GM19193 (cell line): ENCODE results near the gene HDAC9.

Experiments
- POLR2A ChIP-seq: IDR thresholded peaks from 4 replicates; pipeline ENCODE4 v1.6.1; 2011; ENCODE audit not compliant: insufficient read depth, insufficient read length; ENCODE audit errors: extremely low read depth

Gene HDAC9

DNA sequence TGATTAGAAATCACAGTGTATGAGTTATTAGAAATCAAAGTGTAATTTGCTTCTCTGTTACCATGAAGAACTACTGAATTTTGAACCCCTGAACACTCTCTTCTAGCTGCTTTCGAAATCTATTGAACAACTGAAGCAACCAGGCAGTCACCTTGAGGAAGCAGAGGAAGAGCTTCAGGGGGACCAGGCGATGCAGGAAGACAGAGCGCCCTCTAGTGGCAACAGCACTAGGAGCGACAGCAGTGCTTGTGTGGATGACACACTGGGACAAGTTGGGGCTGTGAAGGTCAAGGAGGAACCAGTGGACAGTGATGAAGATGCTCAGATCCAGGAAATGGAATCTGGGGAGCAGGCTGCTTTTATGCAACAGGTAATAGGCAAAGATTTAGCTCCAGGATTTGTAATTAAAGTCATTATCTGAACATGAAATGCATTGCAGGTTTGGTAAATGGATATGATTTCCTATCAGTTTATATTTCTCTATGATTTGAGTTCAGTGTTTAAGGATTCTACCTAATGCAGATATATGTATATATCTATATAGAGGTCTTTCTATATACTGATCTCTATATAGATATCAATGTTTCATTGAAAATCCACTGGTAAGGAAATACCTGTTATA is 170.7 kb downstream of the HDAC9 start:
- no peak for TF ChIP-seq POLR2A

DNA sequence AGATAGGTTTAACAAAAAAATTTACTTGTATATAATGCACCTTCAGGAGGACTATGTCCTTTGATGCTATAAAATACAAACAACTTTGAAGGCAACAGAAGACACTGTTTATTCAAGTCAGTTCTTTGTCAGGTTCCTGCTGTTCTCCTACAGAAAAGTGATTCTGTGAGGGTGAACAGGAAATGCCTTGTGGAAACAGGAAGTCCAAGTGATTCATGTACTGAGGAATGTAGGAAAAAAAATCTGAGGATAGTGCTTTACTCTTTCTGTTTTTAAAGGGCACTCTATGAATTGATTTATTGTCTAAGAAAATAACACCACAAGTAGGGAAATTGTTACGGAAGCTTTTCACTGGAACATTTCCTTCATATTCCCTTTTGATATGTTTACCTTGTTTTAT is 171.9 kb downstream of the HDAC9 start:
- TF ChIP-seq POLR2A: no peak

DNA sequence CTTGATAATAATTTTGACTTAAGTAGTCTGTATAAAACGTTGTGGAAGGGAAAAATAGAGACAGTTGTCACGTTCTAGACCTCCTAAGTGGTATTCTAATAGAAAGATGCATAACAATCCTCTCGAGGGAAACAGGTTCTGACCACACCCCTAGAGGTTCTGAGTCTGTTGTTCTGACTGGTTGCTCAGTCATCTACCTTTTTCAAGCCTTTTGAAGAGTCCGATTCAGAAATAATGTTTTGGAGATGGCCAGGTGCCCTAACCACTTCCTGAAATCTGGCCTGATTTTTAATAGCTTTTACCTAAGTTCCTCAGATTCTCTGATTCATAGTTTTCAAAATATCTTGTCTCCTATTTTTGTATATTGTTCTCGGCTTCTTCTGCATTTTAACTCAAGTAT is 175.6 kb downstream of the HDAC9 start:
- no peak for TF ChIP-seq POLR2A

DNA sequence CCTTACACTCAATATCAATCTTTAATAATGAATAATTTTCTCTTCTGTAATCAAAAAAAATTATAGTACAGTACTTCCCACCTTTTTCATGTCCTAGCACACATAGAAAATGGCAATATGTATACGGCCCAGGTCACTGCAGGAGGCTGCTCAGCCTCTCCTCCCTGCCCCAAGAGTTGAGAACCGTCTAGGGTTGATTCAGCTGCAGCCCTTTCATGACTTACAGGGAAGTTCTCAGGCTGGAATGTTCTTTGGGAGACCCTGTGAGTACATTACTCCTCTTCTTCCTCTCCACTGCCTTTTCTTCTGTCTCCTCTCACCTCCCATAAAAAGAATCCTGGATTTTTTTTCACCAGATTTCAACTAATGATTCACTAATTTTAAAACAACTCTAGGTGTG is 180.0 kb downstream of the HDAC9 start:
- no peak for TF ChIP-seq POLR2A

DNA sequence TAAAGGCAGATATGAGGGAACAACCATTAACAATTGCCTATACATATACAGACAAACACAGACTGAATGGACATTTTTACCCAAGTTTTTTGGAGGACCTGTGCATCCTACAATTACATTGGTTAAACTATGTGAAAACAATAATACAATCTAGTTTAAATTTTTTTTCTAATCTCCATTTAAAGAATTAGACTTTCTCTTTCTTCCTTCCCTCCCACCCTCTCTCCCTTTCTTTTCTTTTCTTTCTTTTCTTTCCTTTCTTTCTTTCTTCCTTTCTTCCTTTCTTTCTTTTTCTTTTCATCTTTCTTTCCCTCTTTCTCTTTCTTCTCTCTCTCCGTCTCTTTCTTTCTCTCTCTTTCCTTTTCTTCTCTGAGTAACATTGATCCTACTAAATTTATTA is 183.7 kb downstream of the HDAC9 start:
- TF ChIP-seq POLR2A: no peak

DNA sequence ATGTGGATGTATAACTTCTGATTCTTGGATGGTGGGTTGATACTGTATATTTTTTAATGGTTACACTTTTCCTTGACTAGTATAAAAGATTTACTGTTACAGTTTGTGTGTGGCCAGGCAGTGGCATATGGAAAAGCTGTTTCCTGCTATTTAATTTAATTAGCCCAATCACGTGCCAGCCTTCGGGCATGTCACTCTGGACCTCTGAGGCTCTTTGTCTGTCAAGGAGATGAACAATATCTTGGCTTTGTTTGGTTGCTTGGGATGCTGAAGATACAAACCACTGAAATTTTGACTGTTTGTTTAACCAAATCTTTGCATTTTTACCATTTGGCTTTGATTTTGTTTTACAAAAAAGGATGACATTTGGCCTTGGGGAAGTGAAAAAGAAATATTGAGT is 185.0 kb downstream of the HDAC9 start:
- no peak for TF ChIP-seq POLR2A

DNA sequence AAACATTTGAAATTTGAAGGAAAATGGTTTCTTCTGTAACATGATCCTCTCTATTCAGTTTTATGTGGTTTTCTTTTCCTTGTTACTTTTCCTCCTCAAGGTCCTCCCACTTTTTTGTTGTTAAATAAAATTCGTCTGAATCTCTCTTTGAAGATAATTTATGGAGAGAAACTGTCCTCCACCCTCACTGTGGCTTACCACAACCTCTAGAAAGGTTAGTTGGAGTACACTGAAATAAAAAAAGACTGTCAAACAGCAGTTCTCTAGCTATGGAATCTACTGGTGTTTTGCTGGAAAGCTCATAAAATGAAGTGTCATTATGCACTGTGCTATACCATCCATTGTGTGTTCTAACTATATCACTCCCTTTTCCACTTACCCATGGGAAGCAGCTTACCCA is 189.4 kb downstream of the HDAC9 start:
- no peak for TF ChIP-seq POLR2A

DNA sequence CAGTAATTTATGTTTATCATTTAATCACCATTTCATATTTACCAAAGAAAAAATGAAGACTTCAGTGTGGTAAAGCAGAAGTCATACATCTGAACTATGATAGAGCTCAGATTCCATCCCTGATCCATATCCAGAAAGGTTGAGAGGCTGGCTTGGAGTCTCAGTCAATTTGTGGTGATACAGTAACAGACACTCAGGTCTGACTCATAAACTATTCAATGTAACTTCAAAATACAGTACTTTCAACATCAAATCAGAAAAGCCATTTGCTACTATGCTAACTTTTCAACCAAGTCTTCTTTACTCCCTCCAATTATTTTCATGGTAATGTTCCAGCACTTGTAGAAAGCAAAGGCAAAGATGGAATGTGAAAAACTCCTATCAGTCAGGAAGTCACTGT is 190.4 kb downstream of the HDAC9 start:
- no peak for TF ChIP-seq POLR2A

DNA sequence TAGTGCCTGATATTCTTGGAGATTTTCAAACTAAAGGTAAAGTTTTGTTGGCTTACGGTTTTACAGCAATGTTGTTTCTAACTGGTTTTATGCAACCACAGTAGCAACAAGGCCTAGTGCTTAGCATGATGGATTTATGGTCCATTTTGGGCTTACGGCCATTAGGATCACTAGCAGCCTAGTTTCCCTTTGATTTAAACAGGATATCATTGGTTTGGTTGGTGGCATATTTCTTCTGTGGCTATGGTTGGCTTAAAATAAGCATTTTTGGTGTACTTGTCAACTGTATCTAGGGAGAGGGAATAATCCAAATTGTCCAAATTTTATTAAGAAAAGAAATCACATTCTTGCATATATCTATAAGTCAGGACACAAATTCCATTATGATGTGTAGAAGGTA is 194.0 kb downstream of the HDAC9 start:
- no peak for TF ChIP-seq POLR2A

DNA sequence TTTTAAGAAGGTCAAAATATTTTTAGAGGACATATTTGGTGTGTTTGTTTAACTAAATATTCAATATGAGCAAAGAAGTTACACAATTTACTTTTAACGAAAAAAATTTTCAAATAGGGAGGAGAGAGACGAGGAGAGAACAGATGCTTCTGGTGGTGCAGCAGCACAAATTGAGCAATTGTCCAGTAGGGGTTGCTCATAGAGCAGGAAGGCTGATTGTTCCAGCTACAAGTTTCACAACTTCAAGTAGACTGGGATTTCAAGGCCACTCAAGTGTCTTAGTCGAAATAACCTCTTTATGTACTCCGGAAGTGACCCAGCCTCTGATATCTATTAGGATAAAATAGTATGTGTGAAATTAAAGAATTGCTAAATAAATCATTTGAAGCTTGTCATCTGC is 197.9 kb downstream of the HDAC9 start:
- TF ChIP-seq POLR2A: no peak

DNA sequence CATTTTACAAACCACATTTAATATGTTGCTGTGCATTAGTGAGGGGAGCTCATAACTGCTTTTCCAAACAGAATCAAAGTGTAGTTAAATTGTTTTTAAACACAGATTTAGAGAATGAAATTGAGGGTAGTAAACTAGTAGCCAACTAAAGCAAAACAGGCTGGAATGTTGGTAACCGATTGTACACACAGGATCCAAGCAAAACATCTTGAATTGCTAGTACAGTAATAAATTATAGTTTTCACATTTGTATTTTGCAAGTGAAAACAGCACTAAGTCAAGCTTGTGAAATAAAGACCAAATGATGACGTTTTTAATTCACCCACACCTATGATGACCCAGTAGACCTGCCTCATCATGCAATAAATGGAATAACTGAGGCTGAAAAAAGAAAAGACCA is 198.3 kb downstream of the HDAC9 start:
- no peak for TF ChIP-seq POLR2A

DNA sequence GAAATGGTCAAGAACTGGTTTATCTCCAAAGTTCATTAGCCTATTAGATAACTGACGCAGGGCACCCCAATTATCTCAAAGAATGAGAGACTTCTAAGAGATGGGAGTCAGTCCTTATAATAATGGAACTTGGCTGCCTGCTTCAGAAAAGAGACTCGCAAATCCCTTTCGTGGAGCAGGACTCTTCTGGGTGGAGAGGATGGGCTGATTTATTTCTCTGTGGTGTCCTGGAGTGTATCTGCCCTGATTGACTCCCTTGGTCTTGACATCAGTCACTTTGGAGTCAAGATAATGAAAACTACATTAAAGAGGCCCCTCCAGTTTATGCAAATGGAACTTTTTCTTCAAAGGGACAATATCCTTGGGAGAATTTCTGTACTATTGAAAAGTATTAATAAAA is 198.9 kb downstream of the HDAC9 start:
- TF ChIP-seq POLR2A: no peak

DNA sequence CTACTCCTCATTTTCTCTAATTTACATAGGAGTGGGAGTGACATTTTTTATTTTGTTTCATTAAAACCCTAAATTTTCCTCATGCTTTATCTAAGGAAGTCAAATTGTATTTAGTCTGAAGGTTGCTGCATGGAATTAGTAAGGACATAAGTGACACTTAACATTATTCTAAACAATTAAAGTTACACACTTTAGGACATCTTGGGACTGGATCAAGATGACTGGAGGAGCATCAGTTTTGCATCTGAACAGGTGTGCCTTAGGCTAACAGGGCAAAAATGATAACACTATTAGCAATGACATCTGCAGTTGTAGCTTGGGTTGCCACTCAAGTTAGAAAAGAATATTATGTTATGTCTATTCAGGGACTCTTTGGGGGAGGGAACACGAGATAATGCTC is 199.4 kb downstream of the HDAC9 start:
- no peak for TF ChIP-seq POLR2A

DNA sequence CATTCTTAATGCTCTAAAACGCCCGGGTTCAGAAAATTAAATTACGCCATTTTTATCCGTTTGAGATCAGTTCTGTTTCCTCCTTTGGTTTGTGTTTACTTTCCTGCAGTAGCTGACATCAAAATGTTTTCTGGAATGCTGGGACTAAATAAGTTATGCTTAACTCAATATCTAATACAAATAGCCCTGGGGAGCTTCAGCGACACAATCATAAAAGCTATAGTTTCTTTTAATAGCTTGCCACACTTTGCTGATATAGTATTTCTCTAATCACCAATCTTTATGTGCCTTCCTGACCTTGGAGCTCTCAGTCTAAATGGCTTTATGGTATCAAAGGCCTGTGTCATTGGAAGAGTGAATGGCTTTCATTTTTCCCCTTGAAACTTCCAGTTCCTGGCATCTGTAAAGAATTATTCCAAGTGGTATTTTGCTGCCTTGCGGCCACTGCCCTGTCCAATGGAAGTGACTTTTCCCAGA is 202.7 kb downstream of the HDAC9 start:
- no peak for TF ChIP-seq POLR2A

DNA sequence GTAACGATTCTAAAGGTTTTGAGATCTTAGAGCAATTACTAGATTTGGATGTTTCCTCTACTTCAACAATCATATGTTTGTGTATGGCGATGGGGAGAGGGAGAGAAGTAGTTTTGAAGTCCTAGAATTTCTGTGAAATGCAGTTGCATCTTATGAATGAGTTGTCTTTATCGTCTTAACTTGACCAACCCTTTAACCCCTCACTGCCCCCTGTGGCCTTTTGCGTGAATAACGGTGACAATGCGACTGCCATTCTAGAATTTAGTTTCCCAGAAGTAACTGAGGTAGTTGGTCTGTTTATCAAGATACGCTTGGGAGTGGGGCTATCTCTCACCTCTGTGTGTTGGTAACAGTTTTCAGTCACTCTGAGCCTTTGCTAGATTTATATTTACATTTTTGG is 204.6 kb downstream of the HDAC9 start:
- TF ChIP-seq POLR2A: no peak

DNA sequence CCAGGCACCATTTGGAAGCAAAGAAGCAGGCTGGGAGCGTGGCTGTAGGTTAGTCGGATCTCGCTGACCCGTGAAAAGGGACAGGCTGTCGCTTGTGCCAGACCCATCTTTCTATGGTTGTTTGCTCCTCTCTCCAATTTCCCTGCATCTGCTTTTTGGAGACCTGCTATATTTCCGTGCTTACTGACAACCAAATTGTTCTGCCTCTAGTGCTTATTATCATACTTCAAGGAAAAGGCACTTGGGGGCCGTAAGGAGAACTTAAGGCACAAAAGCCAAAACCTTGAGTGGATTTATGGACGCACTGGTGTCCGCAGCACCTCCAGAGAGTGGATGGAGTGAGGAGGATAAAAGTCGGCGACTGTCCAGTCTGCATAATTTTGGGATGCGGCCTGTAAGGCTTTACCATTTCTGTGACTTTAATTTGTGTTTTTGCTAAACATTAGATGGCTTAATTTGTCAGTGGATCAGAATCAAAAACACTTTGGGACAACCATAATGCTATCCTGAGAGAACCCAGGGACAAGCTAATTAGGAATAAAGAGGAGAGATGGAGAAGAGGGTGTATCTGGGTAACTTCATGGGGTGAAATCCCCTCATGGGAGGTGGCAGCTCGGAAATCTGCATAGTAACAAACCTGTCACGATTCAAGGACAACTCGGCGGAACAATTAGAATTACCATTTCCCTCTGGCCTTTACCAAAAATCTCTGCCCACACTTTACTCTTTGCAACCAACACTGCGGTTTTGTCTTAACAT is 206.7 kb downstream of the HDAC9 start:
- no peak for TF ChIP-seq POLR2A
